Cardiac muscle cell (in vitro differentiated cells and primary cell): ENCODE measurements around the gene NFIA. TPM values are rescaled to one million over a fixed set of nuclear protein-coding genes. Genes with fewer than 3 reads are reported as not detected.

Experiments used
- DNase-seq, 2 donors: peaks; one replicate each; pipeline versions ENCODE4 v3.0.0 to v3.0.0-alpha.2; 2010 to 2017; ENCODE audit warnings: low read depth in 1 of 2, low spot score in 1 of 2
- H3K27ac ChIP-seq: fragments of 200-600 bp; sonication (generic); 2 replicates; pipeline ENCODE4 v1.5.1; 2016
- H3K27me3 ChIP-seq: fragments of 200-600 bp; sonication (generic); 2 replicates; pipeline ENCODE4 v1.6.0; 2016; ENCODE audit warnings: control low read depth
- H3K36me3 ChIP-seq: fragments of 200-600 bp; sonication (generic); 2 replicates; pipeline ENCODE4 v1.5.1; 2016; ENCODE audit warnings: control low read depth
- H3K4me1 ChIP-seq: fragments of 200-600 bp; sonication (generic); 2 replicates; pipeline ENCODE4 v1.8.1; 2017; ENCODE audit warnings: low read depth, mild to moderate bottlenecking, mixed run types
- H3K4me3 ChIP-seq: fragments of 200-600 bp; sonication (generic); 2 replicates; pipeline ENCODE4 v1.5.1; 2016; ENCODE audit warnings: mild to moderate bottlenecking
- H3K9me3 ChIP-seq: fragments of 200-600 bp; sonication (generic); 2 replicates; pipeline ENCODE4 v1.5.1; 2017; ENCODE audit warnings: low read depth, mild to moderate bottlenecking, control low read depth
- CTCF ChIP-seq: IDR thresholded peaks from 2 replicates; pipeline ENCODE4 v1.5.1; 2012; ENCODE audit warnings: low read depth, mild to moderate bottlenecking, low read length
- polyA plus RNA-seq: library from polyadenylated mRNA; unstranded; fragments of >200 nt; fragmentation: Nextera tagmentation; extraction: Ambion mirVana; gene quantifications from 2 replicates; pipeline ENCODE4 v1.2.1, GENCODE V29; 2016
- total RNA-seq: library from RNA; depleted of rRNA; stranded (reverse); fragments of >200 nt; gene quantifications from 2 replicates; pipeline ENCODE4 v1.2.3, GENCODE V29; 2016

Gene NFIA
- total and polyA plus RNA-seq, 2 experiments from 2014 or later = 10.1 to 12.0 TPM

GRCh38 chr1:61157468-61157987 is 75.2 kb downstream of the NFIA start:
- Histone ChIP-seq H3K27me3 (no peaks in the 10 kb centered on the region), H3K4me1 (peaks cover 20% of the 10 kb centered on the region), H3K36me3 (no peaks in the 10 kb centered on the region), H3K9me3 (no peaks in the 10 kb centered on the region), H3K27ac (peak overlapping the region; percentile 80), H3K4me3 (no peak overlapping the region)
- TF ChIP-seq CTCF = no peak
- peak; percentile 52 to 93 for DNase-seq

GRCh38 chr1:61158591-61158990 is 76.2 kb downstream of the NFIA start:
- Histone ChIP-seq H3K27me3 (no peaks in the 10 kb centered on the region), H3K36me3 (no peaks in the 10 kb centered on the region), H3K4me3 (no peak overlapping the region), H3K9me3 (no peaks in the 10 kb centered on the region), H3K4me1 (peaks cover 20% of the 10 kb centered on the region), H3K27ac (no peak overlapping the region)
- no peak for TF ChIP-seq CTCF
- DNase-seq = no peak

GRCh38 chr1:61160526-61160925 is 78.2 kb downstream of the NFIA start:
- DNase-seq = peak in 1 of 2 donors; percentile 38
- no peak for TF ChIP-seq CTCF
- no peak overlapping the region for H3K4me3 ChIP-seq
- no peaks in the 10 kb centered on the region for H3K27me3 ChIP-seq
- H3K9me3 ChIP-seq = no peaks in the 10 kb centered on the region
- H3K27ac ChIP-seq = no peak overlapping the region
- peaks cover 20% of the 10 kb centered on the region for H3K4me1 ChIP-seq
- H3K36me3 ChIP-seq = no peaks in the 10 kb centered on the region

GRCh38 chr1:61162520-61163258 is 80.3 kb downstream of the NFIA start:
- Histone ChIP-seq H3K36me3 (no peaks in the 10 kb centered on the region), H3K27me3 (no peaks in the 10 kb centered on the region), H3K4me1 (peaks cover 4% of the 10 kb centered on the region), H3K4me3 (no peak overlapping the region), H3K9me3 (no peaks in the 10 kb centered on the region), H3K27ac (no peak overlapping the region)
- DNase-seq = no peak
- no peak for TF ChIP-seq CTCF

GRCh38 chr1:61163355-61163754 is 81.0 kb downstream of the NFIA start:
- H3K4me3 ChIP-seq = no peak overlapping the region
- DNase-seq = no peak
- H3K27ac ChIP-seq = no peak overlapping the region
- no peak for TF ChIP-seq CTCF
- H3K36me3 ChIP-seq = no peaks in the 10 kb centered on the region
- no peaks in the 10 kb centered on the region for H3K9me3 ChIP-seq
- no peaks in the 10 kb centered on the region for H3K4me1 ChIP-seq
- H3K27me3 ChIP-seq = no peaks in the 10 kb centered on the region
